Right lung (tissue), 10 donors: ENCODE results near the gene IGHMBP2. TPM values are rescaled to one million over a fixed set of nuclear protein-coding genes. Genes with fewer than 3 reads are reported as not detected.
"Not testable (repeated sequence)": the region's sequence is repeated elsewhere in the genome, so short reads cannot be mapped to it uniquely, and the experiment has no call there.

ENCODE experiments used
- DNase-seq, 2 donors: peaks; one replicate each; pipeline ENCODE4 v3.0.0-alpha.2; 2013
- long read RNA-seq, 8 donors: transcript quantifications; one replicate each; lab custom pipeline, GENCODE V29; 2026
- polyA plus RNA-seq, 5 donors: library from polyadenylated mRNA; unstranded; fragments of 120-200 nt; gene quantifications; one replicate each; pipeline versions ENCODE4 v1.2.1 to v1.2.3, GENCODE V29; 2013; ENCODE audit warnings: inconsistent platforms in 1 of 5, low replicate concordance in 1 of 5; ENCODE audit not compliant: insufficient read length in 5 of 5, insufficient read depth in 1 of 5

IGHMBP2 gene
- polyA plus RNA-seq = 10 to 100 TPM; 14.3 to 20.7 (median 18.6) TPM
- long read RNA-seq, donor 1, partial matches to known transcripts = 5 of 9 reads
- long read RNA-seq, donor 1, other reads (novel, unspliced or antisense) = 0 of 9 reads
- long read RNA-seq, donor 2, partial matches to known transcripts = 0 of 2 reads
- long read RNA-seq, donor 2, other reads (novel, unspliced or antisense) = 0 of 2 reads
- long read RNA-seq, donor 3, partial matches to known transcripts = 5 of 7 reads
- long read RNA-seq, donor 3, other reads (novel, unspliced or antisense) = 0 of 7 reads
- long read RNA-seq, donor 4, partial matches to known transcripts = 0 of 1 reads
- long read RNA-seq, donor 4, other reads (novel, unspliced or antisense) = 0 of 1 reads
- long read RNA-seq, donor 5, partial matches to known transcripts = 0 of 4 reads
- long read RNA-seq, donor 5, other reads (novel, unspliced or antisense) = 0 of 4 reads
- long read RNA-seq, donor 6, partial matches to known transcripts = 0 of 4 reads
- long read RNA-seq, donor 6, other reads (novel, unspliced or antisense) = 0 of 4 reads
- long read RNA-seq, donor 7 = 0 reads
- long read RNA-seq, donor 8, partial matches to known transcripts = 0 of 2 reads
- long read RNA-seq, donor 8, other reads (novel, unspliced or antisense) = 0 of 2 reads

DNA sequence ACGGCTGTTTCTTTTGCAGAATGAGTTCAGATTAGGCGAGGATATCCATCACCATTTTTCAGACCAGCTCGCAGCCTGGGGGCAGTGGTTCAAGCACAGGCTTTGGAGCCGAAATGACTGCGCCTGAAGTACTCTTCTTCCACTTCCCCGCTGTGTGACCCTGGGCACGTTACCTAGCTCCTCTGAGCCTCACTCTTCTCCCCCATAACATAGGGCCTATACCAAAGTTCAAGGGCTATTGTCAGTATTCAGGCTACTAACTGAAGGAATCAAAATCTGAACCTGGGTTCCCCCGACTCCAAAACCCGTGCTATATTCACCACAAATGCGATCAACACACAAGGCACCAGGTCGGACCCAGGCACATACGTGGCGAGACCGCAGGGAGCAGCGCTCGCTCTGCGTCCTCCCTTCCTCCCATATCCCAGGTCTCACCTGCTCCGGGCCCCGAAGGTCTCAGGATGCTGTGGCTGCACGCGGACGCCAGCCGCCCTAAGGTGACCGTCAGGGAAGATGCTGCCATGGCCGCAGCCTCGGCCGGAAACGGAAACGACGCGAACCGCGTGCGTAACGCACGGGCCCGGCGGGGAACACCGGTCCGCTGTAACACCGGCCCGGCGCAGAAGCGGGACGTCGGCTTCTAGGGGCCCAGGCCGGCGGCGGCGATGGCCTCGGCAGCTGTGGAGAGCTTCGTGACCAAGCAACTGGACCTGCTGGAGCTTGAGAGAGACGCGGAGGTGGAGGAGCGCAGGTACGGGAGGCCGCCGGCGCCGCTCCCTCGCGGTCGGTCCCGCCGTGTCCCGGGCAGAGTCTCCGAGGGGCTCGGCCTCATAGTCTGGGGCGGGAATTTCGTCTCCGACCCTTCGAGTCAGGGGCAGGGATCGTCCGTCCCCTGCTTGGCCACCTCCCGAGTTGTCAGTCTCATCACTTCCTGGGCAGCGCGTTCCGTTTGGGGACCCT, at the start of gene IGHMBP2, which contains the start of gene MRPL21:
Gene IGHMBP2, plus strand, starts transcription at position 604 of the 960 bp plus-strand sequence. Its CDS starts 62 bp downstream, at position 666.
Gene MRPL21, minus strand, starts transcription at position 545 of the 960 bp plus-strand sequence. Its CDS starts 22 bp downstream, at position 523.
- peak; percentile 82 to 87 for DNase-seq

DNA sequence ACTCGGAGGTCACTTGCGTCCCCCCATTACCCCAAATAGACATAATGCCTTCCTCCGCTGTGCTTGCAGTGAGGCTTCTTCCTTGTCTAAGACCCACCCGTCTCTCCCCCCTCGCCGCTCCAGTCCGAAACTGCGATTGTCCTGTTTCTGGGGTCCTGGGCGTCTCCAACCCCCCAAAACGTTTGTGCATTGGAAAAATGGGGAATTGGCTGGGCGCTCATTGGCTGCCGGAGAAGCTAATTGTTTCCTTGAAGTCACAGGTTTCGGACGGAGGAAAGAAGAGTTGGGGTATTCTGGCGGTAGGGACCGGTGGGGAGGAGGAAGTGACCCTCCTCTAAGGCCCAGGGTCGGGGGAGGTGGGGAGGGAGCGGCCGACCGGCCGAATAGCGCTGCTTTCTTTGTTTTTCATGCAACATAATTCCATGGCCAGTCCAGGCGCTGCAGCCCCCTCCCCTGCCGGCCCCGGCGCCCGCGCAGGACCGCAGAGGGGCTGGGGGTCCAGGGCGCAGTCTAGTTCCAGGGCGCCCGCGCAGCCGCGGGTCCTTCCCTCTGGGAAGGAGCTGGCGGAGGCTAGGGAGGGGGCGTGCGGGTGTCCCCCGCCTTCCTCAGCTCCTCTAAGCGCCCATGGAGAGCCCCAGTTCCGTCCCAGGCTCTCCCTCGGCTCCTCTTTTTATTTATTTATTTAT, 49.3 kb upstream of the IGHMBP2 start:
- DNase-seq = no peak

DNA sequence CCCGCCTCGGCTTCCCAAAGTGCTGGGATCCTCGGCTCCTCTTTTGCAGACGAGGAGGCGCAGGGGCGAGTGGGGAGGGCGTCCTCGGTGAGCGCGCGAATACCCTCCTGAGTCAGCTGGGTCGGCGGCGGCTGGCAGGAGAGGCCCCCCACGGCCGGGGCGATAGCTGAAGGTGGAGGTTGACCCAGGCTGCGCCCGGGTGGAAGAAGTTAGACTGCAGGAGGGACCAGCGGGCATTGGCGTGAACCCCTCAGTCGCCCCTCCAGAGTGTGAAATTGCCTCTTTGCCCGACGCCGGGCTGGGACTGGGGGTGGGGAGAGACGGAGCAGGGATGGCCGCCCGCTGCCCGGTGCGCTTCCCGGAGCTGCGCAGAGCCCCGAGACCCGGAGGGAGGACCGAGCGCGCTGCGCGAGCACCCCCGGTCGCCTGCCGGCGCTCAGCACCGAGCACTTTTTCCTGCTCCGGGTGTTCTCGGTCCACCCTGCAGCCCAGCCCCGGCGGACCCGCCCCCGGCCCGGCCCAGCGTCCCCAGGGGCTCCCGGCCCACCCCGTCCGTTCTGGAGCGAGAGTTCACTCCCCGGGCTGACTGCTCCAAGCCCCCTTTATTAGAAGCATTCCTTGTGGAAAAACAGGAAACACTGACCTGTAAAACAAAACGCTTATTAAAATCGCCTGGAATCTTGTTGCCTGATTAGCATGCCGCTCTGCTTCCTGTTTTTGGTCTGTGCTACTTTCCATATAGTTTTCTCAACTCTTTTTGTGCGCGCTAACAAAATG, 48.3 kb upstream of the IGHMBP2 start:
- no peak for DNase-seq

DNA sequence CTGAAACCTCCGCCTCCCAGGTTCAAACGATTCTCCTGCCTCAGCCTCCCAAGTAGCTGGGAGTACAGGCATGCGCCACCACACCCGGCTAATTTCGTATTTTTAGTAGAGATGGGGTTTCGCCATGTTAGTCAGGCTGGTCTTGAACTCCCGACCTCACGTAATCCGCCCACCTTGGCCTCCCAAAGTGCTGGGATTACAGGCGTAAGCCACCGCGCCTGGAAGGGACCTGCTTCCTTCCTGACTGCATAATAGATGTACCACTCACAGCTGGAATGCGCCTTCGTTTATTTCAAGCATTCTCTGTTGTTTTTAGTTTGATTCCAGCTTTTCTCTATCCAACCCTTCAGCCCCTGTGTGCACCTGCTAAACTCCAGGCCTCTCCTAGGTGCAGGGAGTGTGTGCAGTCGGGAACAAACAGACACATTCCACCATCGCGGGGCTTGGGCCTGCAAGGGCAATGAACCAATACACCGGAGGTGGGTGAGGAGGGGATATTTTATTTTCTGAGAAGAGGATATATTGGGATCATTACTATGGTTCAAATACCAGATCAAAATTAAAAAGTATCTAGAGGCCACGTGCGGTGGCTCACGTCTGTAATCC, 47.2 kb upstream of the IGHMBP2 start:
- not testable (repeated sequence) for DNase-seq

DNA sequence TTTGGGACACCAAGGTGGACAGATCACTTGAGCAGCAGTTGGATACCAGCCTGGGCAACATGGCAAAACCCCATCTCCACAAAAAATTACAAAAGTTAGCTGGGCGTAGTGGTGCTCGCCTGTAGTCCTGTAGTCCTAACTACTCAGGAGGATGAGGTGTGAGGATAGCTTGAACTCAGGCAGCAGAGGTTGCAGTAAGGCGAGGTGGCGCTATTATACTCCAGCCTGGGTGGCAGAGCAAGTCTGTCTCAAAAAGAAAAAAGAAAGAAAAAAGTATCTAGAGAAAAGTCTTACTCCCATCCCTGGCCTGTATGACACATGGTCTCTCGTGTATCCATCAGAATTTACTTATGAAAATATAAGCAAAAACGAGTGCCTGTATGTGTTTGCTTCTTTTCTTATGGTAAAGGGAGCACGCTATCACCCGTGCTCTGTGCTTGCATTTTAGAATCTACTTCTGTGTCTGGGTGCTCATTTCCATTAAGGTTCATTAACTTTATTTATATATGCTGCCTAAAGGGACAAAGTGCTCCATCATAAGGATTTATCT, 46.6 kb upstream of the IGHMBP2 start:
- no peak for DNase-seq

DNA sequence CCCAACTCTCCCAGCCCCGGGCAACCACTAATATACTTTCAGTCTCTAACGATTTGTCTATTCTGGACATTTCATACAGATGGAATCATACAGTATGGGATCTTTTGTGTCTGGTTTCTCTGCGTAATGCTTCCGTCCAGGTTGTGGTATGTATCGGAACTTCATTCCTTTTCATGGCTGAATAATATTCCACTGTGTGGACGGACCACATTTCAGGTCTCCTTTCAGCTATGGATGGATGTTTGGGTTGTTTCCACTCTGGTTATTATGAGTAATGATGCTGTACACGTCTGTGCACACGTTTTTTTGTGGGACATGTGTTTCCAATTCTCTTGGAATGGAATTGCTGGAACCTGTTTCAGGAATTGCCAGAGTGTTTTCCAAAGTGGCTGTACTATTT, 44.6 kb upstream of the IGHMBP2 start:
- no peak for DNase-seq

DNA sequence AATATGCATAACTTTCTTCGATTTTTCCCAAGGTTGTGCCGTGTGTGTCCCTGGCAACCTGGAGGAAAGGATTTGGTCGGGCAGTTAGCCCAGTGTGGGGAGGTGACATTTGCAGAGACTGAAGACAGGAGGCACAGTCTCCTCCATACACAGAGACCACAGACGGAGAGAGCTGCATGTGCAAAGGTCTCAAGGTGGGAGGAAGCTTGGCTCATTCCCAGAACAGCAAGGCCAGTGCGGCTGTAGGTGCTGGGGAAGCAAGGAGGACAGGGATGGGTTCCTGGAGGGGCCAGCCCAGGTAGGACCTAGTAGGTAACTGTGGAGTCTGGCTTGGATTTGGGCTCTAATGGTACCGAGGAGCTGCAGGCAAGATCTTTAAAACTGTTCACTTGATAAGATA, 41.3 kb upstream of the IGHMBP2 start:
- DNase-seq = no peak

DNA sequence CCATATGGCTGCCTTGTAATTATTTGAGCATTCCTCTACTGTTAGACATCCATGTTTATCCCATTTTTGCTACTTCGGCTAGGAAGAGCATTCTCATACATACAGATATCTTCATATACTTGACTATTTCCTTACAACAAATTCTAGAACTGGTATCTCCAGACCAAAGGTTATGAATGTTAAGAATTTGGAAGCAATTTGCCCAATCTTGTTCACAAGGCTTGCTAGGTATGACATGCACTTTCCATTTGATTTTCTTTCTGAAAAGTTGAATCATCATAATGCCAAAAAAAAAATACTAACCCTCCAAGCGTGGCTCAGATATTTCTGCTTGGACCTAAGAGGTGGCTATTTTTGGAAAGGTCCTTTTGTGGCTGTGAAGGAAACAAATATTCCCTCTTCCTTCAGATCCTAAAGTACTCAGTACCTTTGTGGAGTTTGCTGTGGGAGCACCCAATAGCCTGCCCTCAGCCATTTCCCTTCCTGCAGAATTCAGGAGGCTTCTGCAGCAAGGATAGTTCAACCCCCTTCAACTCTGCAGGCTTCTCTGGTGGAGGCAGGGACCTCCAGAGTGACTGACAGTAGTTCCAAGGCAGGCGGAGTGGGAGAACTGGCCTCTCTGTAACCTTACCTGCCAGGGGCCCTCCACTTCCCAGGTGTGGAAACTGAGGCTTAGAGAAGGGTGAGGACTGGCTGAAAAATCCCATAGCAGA, 40.0 kb upstream of the IGHMBP2 start:
- DNase-seq = no peak

DNA sequence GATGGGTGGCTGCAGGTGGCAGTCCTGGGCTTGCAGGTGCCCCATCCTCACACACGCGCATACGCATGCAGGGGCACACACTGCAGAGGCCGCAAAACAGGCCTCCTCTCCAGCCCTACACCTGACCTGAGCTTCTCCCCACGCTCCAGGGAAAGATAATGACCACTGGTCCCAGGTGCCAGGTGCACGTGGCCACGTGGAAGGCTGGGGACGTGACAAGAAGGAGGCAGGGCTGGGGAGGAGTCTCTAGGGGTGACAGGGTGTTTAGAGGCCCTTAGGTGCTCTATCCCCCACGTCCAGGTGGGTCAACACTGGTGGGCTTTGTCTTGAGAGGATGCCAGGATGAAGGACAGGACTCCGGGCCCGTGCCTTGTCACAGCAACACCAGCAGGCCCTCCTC, 38.5 kb upstream of the IGHMBP2 start:
- no peak for DNase-seq

DNA sequence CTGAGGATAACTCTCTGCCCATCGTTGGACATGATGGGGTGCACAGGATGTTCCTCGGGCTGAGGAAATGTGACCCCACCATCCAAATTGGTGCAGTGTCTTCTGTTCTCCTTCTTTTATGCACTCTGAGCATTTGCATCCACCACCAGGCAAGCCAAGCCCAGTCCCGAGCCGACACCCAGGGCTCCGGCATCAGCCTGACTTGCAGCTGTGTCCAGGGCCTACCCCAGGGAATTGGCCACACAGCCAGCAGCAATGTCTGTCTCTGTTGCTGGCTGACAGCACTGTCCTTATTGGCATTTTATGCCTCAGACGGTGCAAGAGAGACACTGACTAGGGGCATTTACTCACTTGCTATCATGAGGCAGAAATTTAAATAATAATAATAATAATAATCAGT, 36.6 kb upstream of the IGHMBP2 start:
- no peak for DNase-seq

DNA sequence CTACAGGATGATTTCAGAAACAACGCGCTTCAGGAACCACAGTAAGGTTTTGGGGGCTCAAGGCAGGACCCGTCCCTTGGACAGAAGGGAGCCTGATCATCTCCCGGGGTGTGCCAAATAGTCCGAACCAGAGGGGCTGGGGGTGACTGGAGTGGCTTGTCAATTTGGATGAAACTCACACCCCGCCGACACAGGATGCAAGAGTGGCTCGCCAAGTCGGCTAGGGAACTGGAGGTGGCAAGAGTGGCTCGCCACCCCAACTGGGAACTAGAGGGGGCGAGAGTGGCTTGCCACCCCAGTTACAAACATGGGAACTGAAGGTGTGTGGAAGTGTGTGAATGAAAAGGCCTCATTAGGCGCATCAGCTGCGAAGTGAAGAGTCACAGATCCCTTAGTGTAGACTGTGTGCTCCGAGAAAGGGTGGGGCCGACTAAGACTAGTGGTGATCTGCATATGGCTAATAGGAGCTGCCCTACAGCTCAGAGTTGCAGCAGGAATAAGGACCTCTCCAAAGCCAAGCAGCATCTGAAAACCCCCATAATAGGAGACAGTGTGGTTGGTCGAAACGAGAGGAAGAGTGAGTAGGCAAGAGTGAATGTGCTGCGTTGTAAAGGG, 35.4 kb upstream of the IGHMBP2 start:
- DNase-seq = no peak

DNA sequence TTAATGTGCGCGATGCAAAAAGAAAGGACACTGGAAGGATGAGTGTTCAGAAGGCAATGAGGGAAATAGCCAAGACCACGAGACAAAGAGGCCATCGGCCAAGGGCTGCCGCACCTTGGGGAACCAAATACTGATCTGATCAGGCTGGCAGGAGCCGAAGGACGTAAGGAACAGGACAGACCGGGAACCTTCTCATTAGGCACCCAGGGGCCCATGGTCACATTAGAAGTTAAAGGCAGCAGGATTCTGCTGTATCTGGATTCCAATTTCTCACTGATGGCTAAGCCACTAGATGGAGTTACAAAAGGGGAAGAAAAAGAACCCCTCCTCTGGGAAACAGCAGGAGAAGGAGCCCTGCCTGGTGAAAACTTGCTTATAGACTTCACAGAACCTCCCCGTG, 33.2 kb upstream of the IGHMBP2 start:
- no peak for DNase-seq

DNA sequence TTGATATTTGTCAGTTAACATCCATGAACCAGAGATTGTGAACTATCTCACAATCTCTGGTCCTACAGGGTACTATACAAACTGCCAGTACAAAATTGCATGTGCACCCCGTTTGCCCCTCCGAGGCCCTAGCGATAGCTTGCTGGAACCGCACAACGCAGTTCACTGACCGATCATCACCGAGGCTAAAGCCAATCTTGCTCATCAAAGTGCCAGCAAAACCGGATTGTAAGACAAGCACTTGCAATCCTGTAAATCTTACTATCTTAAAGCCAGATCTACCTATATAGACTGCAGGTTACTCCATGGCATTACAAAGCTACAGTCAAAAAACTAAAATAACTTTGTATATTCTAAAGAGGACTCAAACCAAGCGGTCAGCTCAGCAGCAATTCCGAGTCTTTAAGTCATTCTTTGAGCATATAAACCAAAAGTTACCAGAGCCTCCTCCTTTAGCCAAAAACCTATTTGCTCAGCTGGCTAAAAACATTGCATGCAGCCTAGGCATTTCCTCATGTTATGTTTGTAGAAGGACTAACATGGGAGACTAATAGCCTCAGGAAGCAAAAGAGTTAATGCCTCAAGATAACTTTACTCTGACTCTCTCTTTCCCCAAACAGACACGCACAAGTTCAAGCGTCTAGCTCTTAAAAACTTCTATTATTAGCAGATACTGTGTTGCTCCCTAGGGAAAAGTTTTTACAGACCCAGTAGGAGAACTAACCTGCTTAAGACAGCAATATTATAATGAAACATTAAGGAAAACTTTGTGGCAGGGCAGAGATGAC, 31.3 kb upstream of the IGHMBP2 start:
- DNase-seq = no peak

DNA sequence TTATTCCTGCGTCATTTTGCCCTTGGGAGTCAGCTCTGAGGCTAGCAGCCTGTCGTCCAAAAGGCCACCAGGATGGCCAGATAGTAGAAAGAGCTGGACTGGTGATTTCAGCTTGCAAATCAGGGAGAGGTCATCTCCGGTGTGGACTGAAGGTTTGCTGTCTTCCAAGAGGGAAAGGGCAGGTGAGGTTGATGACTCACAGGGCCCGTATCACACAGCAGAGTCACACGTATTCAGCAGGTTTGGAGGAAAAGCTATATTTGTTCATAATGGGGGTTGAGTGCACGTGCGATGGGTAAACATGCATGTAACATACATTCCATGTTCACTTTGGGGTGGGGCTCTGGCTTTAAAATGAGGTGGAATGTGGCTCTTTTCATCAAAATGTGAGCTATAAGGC, 25.7 kb upstream of the IGHMBP2 start:
- no peak for DNase-seq

DNA sequence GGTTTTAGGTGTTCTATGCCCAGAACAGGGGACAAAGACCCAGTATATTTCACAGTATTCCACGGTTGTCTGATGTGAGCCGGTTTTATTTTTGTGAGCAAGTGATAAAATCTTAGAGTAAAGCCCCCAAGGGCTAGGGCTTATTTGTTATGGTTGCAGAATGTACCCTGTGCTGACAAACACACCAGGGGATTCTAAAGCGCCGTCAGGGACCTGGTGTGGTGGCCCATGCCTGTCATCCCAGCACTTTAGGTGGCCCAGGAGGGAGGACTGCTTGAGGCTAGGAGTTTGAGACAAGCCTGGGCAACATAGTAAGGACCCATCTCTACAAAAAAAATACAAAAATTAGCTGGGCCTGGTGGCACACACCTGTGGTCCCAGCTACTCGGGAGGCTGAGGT, 22.8 kb upstream of the IGHMBP2 start:
- no peak for DNase-seq

DNA sequence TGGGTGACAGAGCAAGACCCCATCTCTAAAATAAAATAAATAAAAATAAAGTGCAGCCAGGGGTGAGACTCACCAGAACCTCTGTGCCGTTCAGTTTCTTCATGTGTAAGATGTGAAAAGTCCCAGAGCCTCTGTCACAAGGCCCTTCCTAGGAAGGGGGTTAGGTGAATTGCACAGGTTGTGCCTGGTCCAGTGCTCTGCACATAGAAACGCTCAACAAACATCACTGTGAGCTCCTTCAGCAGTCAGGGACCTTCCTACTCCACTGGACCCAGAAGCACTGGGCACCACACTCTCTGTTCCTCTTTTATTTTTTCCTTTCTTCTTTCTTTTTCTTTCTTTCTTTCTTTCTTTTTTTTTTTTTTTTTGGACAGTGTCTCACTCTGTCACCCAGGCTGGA, 22.4 kb upstream of the IGHMBP2 start:
- DNase-seq = no peak

DNA sequence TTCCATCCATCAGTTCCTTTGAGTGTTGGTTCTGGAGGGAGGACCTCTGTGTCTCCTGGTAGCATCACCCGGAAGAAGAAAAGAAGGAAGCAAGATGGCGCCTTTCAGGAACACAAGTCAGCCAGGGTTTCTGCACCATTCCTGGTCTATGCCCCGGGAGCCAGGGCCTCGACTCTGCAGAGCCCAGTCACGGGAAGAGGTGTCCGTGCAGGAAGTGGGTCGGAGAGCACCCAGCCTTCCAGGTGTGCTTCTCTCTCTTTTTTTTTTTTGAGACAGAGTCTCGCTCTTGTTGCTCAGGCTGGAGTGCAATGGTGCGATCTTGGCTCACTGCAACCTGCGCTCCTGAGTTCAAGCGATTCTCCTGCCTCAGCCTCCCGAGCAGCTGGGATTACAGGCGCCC, 21.3 kb upstream of the IGHMBP2 start:
- DNase-seq = no peak

DNA sequence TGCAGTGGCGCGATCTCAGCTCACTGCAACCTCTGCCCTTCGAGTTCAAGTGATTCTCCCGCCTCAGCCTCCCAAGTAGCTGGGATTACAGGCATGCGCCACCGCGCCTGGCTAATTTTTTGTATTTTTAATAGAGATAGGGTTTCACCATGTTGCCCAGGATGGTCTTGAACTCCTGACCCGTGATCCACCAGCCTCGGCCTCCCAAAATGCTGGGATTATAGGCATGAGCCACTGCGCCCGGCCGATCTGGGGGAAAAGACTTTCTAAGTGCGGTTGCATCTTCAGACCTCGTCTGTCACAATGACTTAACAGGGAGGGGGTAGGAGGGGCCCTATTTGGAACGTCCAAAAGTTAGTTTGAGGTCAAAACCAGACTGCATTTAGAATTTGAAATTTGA, 18.9 kb upstream of the IGHMBP2 start:
- DNase-seq = not testable (repeated sequence)
